Neuron (in vitro differentiated cells): ENCODE measurements around the gene CYP2B6.
"Not testable (repeated sequence)": the region's sequence is repeated elsewhere in the genome, so short reads cannot be mapped to it uniquely, and the experiment has no call there.

ENCODE experiments used
- H2AFZ ChIP-seq: one replicate; pipeline ENCODE4 v1.6.1; 2013; ENCODE audit warnings: low read depth, mild to moderate bottlenecking, inconsistent platforms, low read length, moderate library complexity
- H3K27me3 ChIP-seq: one replicate; pipeline ENCODE4 v1.6.1; 2013; ENCODE audit warnings: low read length; ENCODE audit not compliant: insufficient read depth
- H3K36me3 ChIP-seq: one replicate; pipeline ENCODE4 v1.6.1; 2013; ENCODE audit warnings: low read length; ENCODE audit not compliant: insufficient read depth
- H3K4me1 ChIP-seq: one replicate; pipeline ENCODE4 v1.6.1; 2013; ENCODE audit warnings: low read length; ENCODE audit not compliant: insufficient read depth
- H3K4me3 ChIP-seq: 2 replicates; pipeline ENCODE4 v1.5.1; 2013; ENCODE audit warnings: mild to moderate bottlenecking, low read length, moderate library complexity
- H3K9me3 ChIP-seq: one replicate; pipeline ENCODE4 v1.6.1; 2013; ENCODE audit warnings: low read length

Gene CYP2B6

GRCh38 chr19:40966591-40966990, 24.5 kb upstream of the CYP2B6 start:
- not testable (repeated sequence) for H3K4me3 ChIP-seq, H3K27me3 ChIP-seq, H2AFZ ChIP-seq, H3K9me3 ChIP-seq, H3K36me3 ChIP-seq, H3K4me1 ChIP-seq

GRCh38 chr19:40968065-40968464, 23.0 kb upstream of the CYP2B6 start:
- H3K27me3 ChIP-seq, H2AFZ ChIP-seq, H3K36me3 ChIP-seq, H3K9me3 ChIP-seq, H3K4me1 ChIP-seq, H3K4me3 ChIP-seq: not testable (repeated sequence)

GRCh38 chr19:40969721-40970120, 21.4 kb upstream of the CYP2B6 start:
- H3K4me3 ChIP-seq, H3K36me3 ChIP-seq: not testable (repeated sequence)

GRCh38 chr19:40970396-40971345, 20.4 kb upstream of the CYP2B6 start:
- not testable (repeated sequence) for H2AFZ ChIP-seq, H3K4me3 ChIP-seq, H3K36me3 ChIP-seq, H3K27me3 ChIP-seq, H3K9me3 ChIP-seq, H3K4me1 ChIP-seq

More at GRCh38 chr19:40969721-40970120, 21.4 kb upstream of the CYP2B6 start:
- H3K4me1 ChIP-seq, H2AFZ ChIP-seq, H3K27me3 ChIP-seq, H3K9me3 ChIP-seq: not testable (repeated sequence)

- Histone ChIP-seq H3K4me3 (no peak overlapping the region), H3K9me3 (no peaks in the 10 kb centered on the region), H2AFZ (no peak overlapping the region), H3K36me3 (no peaks in the 10 kb centered on the region), H3K27me3 (no peaks in the 10 kb centered on the region), H3K4me1 (no peaks in the 10 kb centered on the region)
Observed at GRCh38 chr19:40974633-40975037, 16.4 kb upstream of the CYP2B6 start.

GRCh38 chr19:40976134-40976533, 14.9 kb upstream of the CYP2B6 start:
- no peak overlapping the region for H3K4me3 ChIP-seq

GRCh38 chr19:40976724-40977123, 14.4 kb upstream of the CYP2B6 start:
- no peaks in the 10 kb centered on the region for H3K4me1 ChIP-seq
- no peaks in the 10 kb centered on the region for H3K36me3 ChIP-seq
- no peaks in the 10 kb centered on the region for H3K27me3 ChIP-seq
- no peak overlapping the region for H2AFZ ChIP-seq
- H3K4me3 ChIP-seq = no peak overlapping the region
- H3K9me3 ChIP-seq = no peaks in the 10 kb centered on the region

More at GRCh38 chr19:40976134-40976533, 14.9 kb upstream of the CYP2B6 start:
- H3K9me3 ChIP-seq = no peaks in the 10 kb centered on the region
- H3K4me1 ChIP-seq = no peaks in the 10 kb centered on the region
- no peaks in the 10 kb centered on the region for H3K36me3 ChIP-seq
- no peak overlapping the region for H2AFZ ChIP-seq
- no peaks in the 10 kb centered on the region for H3K27me3 ChIP-seq

- H3K9me3 ChIP-seq, H3K4me1 ChIP-seq, H3K36me3 ChIP-seq, H3K27me3 ChIP-seq, H2AFZ ChIP-seq, H3K4me3 ChIP-seq: not testable (repeated sequence)
Observed at GRCh38 chr19:40979759-40980158, 11.3 kb upstream of the CYP2B6 start.

GRCh38 chr19:40980743-40981442, 10.2 kb upstream of the CYP2B6 start:
- H2AFZ ChIP-seq, H3K4me1 ChIP-seq, H3K9me3 ChIP-seq, H3K36me3 ChIP-seq, H3K27me3 ChIP-seq, H3K4me3 ChIP-seq: not testable (repeated sequence)

- Histone ChIP-seq H3K9me3 (no peaks in the 10 kb centered on the region), H3K4me1 (no peaks in the 10 kb centered on the region), H2AFZ (no peak overlapping the region), H3K36me3 (no peaks in the 10 kb centered on the region), H3K4me3 (no peak overlapping the region), H3K27me3 (no peaks in the 10 kb centered on the region)
Observed at GRCh38 chr19:40981591-40981990, 9.5 kb upstream of the CYP2B6 start.

GRCh38 chr19:40982594-40983101, 8.4 kb upstream of the CYP2B6 start:
- Histone ChIP-seq H3K4me1 (no peaks in the 10 kb centered on the region), H3K27me3 (no peaks in the 10 kb centered on the region), H3K9me3 (no peaks in the 10 kb centered on the region), H3K4me3 (no peak overlapping the region), H2AFZ (no peak overlapping the region), H3K36me3 (no peaks in the 10 kb centered on the region)

GRCh38 chr19:40989453-40989852, 1.6 kb upstream of the CYP2B6 start:
- Histone ChIP-seq H2AFZ (no peak overlapping the region), H3K27me3 (no peaks in the 10 kb centered on the region), H3K4me1 (no peaks in the 10 kb centered on the region), H3K9me3 (no peaks in the 10 kb centered on the region), H3K36me3 (no peaks in the 10 kb centered on the region), H3K4me3 (no peak overlapping the region)

- no peaks in the 10 kb centered on the region for H3K9me3 ChIP-seq
- H3K4me1 ChIP-seq = no peaks in the 10 kb centered on the region
- H2AFZ ChIP-seq = no peak overlapping the region
- no peaks in the 10 kb centered on the region for H3K27me3 ChIP-seq
- H3K36me3 ChIP-seq = no peaks in the 10 kb centered on the region
- H3K4me3 ChIP-seq = no peak overlapping the region
Observed at GRCh38 chr19:40995355-40995754, 4.3 kb downstream of the CYP2B6 start.
